GM12872 (cell line): ENCODE measurements around the gene MAST2.

ENCODE experiments used
- TF ChIP-seq, protein P1 (sequence below): IDR thresholded peaks from 3 replicates; pipeline ENCODE4 v1.5.1; 2011; ENCODE audit warnings: low read depth, mild to moderate bottlenecking, low read length, moderate library complexity; ENCODE audit not compliant: insufficient read depth

MAST2 gene

GRCh38 chr1:45892068-45892785 is 88.8 kb downstream of the MAST2 start:
- TF ChIP-seq, protein P1, sequence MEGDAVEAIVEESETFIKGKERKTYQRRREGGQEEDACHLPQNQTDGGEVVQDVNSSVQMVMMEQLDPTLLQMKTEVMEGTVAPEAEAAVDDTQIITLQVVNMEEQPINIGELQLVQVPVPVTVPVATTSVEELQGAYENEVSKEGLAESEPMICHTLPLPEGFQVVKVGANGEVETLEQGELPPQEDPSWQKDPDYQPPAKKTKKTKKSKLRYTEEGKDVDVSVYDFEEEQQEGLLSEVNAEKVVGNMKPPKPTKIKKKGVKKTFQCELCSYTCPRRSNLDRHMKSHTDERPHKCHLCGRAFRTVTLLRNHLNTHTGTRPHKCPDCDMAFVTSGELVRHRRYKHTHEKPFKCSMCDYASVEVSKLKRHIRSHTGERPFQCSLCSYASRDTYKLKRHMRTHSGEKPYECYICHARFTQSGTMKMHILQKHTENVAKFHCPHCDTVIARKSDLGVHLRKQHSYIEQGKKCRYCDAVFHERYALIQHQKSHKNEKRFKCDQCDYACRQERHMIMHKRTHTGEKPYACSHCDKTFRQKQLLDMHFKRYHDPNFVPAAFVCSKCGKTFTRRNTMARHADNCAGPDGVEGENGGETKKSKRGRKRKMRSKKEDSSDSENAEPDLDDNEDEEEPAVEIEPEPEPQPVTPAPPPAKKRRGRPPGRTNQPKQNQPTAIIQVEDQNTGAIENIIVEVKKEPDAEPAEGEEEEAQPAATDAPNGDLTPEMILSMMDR, result no peak

DNA sequence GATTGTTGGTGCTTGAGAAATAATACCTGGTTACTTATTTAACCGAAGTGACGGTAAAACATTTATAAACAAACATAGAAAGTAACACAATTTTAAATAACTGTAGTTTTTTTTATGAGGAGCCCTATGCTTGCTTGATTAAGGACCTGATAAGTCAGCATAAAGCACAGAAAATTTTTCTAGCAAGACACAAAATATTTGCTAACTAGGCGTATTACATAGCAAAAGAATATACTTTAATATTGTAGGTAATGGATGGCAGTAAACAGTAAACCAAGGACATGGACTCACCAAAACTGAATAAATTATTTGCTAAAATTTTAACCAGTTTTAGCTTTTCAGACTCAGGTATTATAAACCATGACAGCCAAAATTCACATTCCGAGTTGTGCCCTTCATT is 90.9 kb downstream of the MAST2 start:
- TF ChIP-seq, protein P1, result no peak

DNA sequence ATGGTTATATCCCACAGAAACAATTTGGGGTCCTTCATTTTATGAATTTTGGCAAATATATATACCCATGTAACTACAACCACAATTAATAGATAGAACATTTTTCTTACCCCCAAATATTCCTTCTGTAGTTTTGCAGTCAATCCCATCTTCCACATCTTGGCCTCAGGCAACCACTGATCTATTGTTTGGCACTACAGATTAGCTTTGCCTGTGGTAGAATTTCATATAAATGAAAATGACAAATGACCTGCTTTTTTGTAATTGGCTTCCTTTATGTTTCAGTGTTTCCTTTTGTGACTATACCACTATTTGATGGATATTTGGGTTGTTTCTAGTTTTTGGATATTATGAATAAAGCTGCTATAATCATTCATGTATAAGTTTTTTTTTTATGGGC is 91.5 kb downstream of the MAST2 start:
- TF ChIP-seq, protein P1, result no peak

DNA sequence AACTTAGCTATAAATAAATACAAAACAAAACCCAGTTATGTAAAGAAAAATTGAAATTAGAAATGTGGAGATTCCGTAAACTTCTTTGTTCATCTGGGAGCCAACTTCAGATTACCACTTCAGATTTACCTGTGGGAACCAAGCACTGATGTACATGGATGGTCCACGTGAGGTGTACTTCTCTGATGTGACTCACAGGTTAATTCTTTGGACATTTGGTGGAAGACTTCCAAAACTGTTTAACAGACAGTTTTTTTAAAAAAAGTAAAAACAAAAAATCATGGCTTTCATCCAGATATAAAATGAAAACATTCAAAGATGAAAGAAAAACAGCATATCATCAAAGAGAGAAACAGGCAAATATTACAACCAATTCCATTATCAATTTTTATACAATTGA is 92.0 kb downstream of the MAST2 start:
- TF ChIP-seq, protein P1, result no peak

DNA sequence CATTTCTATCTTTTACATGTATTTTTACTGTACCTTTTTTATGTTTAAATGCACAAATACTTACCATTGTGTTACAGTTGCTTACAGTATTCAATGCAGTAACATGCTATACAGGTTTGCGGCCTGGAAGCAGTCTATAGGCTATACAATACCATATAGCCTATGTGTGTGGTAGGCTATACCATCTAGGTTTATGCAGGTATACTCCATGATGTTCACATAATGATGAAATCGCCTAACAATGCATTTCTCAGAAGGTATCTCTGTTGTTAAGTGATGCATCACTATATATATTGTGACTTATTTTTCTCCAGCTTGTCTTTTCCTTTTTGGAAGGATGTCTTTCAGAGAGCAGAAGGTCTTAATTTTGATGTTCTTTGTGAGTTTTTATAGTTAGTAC is 103.5 kb downstream of the MAST2 start:
- TF ChIP-seq, protein P1, result no peak

GRCh38 chr1:45908611-45909140 is 105.3 kb downstream of the MAST2 start:
- TF ChIP-seq, protein P1, result no peak

- TF ChIP-seq, protein P1, result no peak
Observed at GRCh38 chr1:45911634-45912033, 108.2 kb downstream of the MAST2 start.
